ENCODE data around the gene HNRNPR.

Gene HNRNPR

DNA sequence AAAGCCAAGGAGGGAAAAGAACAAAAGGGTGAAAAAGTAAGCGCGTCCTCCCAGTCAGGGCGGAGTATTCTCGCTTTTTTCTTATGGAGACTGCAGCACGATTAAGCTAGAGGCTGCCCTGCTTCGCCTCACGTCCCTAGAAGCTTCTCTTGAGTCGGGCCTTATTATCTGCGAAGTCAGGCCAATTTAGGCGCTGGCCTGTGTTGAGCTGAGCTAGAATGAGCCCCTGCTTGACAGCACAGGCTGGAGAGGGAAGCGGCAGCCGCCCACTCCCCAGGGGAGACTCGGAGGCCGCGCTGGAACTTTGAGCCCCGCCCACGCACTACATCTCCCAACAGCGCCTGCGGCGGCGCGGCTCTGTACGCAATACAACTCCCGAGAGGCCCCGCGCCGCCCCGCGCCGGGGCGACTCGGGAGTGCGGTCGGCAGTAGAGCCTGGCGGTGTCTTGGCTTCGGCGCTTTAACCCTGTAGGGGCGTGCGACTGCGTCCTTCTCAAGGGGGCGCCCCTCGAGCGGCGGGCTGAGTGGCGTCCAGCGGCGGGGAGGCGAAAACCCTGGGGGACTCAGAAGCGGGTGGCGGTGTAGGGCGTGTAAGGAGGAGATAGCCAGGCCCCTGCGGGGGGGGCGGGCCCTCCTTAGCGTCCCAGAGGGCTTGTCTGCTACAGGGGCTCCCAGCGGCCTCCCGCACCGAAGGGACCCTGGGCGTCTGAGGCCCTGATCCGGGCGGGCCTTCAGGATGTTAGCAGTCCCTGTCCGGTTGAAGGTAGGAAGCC is 24.7 kb upstream of the HNRNPR start:
- DNase-seq = peak; percentile 85

DNA sequence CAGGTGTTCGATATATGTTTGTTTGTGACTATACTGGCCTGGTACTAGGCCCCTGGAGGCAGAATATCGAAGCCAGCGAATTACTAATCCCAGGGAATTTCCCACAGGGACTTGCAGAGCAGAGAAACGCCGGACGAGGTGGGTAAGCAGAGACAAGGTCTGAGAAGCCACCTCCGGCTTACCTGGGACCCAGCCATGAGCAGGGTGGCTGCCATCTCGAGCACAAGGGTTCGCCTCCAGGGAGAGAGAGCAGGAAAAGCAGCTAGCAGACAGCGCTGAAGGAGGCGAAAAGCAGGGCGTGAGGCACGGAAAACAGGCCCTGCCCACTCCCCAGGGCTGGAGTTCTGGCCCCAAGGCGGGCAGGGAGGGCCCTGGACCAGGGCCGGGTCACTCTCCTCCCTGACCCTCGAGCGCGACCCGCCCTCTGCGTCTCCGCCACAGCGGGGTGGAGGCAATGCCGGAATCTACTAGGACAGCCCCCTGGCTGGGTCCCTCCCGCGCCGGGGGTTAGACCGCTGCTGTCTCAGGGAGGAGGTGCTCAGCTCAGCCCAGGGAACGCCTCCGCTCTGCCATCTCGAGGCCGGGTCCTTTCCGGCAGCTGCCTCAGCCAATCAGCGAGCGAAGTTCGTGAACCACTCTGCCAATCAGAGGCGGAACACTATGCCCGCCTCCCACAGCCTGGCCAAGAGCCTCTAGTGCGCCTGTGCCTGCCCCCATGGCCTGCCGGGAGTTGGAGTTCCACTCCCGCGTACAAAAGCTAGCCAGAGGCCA is 23.9 kb upstream of the HNRNPR start:
- DNase-seq = peak; percentile 99

DNA sequence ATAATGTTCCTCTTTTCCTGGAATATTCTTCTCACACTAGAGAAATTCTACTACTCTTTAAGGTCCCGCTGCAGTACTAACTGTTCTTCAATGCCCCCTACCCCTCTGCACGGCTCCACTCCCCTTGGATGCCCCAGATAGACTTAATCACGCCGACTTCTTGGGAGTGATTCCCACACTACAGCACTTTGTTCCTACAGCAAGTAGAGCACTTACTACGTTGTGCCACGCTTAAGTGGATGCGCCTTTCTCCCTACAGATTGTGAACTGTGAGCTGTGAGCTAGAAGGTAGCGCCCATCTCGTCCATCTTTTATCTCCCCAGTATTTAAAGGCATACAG is 23.3 kb upstream of the HNRNPR start:
- no peak for DNase-seq

DNA sequence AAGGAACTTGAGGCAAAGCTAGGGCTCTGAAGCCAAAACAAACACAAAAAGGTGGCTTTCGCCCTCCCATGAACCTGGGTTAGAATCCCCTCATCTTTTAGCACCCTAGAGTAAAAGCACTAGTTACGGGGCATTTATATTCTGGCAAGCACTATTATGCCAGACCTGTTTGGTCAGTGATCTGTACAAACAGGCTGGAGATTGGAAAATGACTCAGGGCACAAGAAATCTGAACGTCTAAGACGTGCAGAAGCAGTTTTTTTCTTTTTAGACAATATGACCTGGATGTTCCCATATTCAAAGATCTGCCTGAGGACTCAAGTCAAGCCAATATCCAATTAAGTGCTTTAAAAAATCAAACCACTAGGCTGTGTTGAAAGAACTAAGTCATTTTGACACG is 22.5 kb upstream of the HNRNPR start:
- no peak for DNase-seq

DNA sequence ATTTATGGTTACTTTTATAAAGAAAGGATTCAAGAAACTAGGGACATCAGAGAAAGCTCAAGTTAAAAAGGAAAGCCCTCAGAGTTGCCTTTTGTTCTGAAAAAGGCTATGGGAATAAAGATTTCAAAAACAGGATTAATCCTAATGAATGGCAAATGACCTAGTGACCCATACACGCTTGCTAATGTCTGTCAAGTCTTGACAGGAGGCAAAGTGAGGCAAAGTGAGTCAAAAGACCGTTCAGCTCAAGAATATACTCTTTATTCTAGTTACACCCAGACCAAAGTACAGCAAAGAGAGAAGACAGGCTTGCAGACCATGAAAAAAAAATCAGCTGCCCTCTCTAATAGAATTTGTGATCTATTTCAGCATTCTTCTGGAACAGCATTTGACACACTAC is 22.1 kb upstream of the HNRNPR start:
- no peak for DNase-seq

DNA sequence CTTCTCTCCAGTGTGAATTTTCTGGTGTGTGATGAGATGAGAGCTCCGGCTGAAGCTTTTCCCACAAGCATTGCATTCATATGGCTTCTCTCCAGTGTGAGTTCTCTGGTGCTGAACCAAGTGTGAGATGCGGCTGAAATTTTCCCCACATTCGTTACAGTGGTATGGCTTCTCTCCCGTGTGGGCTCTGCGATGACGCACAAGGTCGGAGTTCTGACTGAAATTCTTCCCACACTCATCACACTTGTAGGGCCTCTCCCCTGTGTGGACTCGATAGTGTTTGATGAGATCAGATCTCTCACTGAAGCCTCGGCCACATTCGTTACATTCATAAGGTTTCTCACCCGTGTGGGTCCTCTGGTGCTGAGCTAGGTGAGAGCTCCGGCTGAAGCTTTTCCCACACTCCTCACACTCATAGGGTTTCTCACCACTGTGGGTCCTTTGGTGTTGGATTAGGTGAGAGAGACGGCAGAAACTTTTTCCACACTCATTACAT is 18.2 kb upstream of the HNRNPR start:
- no peak for DNase-seq

DNA sequence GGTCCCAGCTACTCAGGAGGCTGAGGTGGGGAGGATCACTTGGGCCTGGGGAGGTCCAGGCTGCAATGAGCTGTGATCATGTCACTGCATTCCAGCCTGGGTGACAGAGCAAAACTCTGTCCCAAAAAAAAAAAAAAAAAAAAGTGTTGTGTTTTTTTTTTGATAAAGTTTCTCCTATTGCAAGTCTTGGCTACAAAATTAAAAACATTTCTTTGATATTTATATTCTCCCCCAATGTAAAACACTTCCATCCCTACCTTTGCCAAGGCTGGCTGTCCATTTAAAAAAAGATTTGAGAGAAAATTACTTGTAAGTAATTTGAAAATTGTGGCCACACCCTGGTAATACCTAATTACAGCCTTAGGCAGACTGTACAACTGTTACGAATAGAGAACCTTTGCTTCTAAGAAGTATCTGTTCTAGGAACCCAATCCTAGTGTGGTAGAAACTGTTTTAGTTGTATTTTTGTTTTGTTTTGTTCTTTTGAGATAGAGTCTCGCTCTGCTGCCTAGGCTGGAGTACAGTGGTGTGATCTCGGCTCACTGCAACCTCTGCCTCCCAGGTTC is 14.3 kb upstream of the HNRNPR start:
- DNase-seq = no peak

DNA sequence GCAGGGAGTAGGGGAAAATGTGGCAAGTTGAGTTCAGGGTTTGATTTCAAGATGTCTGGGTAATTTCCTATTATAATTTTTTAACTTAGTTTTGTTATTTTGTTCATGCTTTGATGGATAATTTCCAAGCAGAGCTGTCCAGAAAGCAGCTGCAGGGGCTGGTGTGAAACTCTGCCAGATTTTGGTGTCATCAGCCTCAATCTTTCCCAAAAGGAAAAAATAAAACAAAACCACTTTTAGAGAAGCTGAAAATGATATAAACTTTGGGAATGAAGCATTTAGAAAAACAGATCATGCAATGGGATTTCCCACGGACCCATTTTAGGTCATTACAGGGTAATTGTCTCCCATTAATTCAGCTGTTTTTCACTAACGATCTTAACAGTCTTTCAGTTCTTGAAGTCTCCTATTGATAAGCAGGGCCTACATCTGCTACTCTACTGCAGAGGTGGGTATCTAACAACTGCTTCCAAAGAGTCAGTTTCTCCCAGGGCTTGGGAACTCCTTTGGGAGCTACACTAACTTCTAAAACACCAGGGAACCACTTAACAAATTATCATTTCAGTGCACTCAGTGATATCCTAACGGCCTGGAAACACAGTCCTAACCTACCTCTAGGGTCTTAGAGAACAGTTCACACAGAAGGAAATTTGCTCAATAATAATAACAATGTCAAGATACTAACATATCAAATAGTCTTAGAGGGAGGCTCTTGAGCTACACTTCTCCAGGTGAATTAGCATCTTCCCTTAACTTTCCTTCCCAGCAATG is 13.2 kb upstream of the HNRNPR start:
- no peak for DNase-seq

DNA sequence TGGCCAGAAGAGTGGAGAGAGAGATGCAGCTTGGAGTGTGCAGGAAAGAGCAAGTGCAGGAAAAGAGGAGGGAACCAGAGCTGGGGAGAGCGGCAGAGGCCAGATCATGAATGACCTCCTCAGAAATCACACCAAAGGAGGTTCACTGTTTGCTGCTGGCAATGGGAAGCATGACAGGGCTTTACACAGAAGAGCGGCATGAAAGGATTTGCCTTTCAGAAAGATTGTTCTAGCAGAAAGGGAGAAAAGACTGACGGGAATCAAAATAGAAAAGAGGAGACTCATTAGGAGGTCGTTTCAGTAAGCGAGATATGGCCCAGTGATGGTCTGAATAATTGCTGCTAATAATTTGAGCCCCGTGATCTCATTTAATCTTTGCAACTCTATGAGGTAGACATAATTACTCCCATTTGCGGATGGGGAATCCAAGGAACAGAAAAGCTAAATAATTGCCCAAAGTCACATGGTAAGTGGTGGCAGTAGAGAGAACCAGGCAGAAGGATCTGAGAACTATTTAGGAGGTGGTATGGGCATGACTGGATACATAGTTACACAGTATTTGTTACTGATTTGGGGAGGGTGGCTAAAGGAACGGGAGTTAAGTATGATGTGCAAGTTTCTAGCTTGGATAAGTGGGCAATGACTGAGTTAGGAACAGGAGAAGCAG is 12.5 kb upstream of the HNRNPR start:
- no peak for DNase-seq

DNA sequence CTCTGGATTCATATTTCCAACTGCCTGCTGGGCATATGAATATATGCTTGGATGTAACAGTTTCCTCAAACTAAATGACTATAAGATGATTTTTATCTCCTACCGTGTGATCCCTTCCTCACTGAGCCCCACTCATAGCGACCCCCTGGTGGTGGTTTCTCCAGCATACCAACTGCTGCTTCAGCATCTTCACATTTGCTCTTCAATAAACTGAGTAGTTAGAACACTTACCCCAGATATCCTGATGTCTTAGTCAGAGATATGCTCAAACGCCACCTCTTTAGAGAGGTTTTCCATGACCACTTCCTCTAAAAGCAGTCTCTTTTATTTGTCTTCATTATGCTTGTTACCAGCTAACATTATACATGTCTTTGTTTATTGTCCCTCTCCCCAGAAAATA is 10.2 kb upstream of the HNRNPR start:
- DNase-seq = no peak

DNA sequence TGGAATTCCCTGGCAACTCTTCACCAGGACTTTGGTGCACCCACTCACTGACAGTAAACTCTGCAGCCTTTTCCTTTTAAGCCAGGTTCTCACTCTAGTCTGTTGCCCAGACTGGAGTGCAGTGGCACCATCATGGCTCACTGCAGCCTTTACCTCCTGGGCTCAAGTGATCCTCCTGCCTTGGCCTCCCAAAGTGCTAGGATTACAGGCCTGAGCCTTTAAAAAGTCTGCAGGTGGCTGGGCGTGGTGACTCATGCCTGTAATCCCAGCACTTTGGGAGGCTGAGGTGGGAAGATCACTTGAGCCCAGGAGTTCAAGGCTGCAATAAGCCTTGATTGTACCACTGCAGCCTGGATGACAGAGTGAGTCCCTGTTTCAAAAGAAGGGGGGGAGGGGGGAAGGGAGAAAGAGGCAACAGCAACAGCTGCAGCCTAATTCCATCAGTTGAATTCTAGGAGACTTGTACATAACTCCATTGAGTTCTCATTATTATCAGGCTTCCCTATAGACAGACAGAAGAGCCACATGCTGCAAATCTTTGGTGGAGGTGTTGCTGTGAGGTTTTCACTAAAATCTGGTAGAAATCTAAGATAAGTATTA is 8.1 kb upstream of the HNRNPR start:
- no peak for DNase-seq

DNA sequence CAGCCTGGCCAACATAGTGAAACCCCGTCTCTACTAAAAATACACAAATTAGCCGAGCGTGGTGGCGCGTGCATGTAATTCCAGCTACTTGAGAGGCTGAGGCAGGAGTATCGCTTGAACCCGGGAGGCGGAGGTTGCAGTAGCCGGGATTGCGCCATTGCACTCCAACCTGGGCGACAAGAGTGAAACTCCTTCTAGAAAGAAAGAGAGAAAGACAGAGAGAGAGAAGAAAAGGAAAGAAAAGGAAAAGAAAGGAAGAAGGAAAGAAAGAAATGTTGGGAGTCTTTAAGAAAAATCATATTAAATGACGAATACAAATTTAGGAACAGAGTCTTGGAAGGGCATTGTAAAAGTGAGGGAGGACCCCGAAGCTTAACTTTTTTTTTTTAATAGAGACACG is 1.8 kb upstream of the HNRNPR start:
- DNase-seq = no peak

DNA sequence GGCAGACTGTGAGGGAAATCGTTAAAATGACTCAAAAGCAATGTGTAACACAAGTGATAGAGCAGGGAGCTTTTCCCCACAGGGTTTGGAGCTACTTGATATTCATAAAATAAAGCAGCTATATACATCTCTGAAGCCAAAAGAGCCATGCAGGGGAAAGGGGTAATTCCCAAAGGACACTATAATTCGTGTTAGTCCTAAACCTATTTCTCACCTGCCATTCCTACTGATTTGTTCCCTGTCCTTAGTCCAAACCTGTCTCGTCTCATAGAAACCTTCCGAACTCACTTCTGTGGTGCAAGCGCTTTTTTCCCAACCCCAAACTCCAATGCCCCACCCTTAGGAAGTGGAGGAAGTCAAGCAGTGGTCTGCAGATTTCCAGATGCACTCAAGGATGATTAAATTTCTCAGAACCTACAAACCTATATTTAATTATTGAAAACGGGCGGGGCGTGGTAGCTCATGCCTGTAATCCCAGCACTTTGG is 946 bp upstream of the HNRNPR start:
- DNase-seq = no peak

DNA sequence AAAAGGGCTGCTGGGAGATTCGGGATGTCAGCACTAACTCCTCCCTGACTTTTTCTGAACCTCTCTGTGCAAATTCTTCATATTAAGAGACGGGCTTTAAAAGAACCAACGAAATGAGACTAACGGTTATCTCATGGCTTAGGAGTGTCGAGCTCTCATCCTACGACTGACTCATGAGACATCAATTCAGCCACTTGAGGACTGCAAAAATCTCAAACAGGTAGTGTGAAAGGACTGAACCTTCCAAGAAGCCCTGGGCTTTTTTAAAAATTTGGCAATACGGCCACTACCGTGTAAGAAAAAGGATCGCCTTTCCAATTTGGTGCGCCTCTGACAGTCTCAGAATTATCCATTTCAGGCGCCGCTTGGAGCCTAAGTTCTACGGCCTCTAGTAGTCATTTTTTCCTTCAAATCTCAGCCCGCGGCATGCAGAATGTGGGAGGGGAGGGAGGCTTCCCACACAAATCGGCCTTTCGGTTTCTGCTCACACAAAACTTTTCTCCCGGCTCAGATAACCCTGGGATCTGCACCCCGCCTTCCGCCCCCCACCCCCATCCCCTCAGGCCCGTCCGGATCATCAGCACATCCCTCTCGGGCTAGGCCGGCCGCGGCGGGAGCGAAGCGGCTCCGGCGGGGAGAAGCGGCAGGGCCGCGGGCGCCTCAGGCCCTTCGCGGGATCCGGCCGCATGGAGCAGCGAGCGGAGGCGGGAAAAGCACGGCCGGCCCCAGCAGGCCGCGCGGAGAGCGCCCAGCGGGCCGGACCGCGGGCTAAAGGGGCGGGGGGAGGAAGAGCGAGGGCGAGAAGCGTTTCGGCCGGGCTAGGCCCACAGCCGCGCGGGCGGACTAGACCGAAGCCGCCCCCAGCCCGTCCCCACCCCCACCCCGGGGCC is 618 bp downstream of the HNRNPR start:
- DNase-seq = peak; percentile 65

DNA sequence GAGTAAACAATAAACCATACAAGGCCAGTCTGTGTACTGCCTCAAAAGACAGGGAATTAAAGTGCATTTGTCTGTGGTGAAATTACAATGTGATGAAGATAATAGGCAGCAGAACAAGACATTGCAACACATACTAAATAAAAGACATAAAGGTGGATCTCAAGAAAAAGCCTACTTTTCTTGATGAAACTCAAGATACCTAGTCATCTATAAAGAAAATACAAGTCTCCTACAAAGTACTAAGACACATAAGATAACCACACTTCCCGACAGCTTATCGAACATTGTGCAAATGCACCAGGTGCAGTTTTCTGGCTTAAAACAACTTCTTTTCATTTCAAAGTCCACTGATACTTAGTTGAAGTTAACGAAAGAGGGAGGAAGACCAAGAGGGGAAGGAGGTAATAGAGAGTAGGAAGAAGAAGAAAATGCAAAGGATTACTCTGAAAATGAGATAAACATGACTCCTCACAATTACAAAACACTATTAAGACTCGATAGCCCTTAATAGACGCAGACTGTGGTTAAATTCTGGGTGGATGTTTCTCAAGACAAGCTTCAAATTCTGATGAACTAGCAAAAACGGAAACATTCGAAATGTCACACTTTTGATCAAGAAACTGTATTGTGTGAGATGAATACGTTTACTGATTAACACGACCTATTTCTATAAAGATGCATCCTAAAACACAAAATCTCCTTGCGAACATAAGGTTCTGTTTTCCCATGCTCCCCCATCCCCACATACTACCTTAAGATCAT is 2.0 kb downstream of the HNRNPR start:
- no peak for DNase-seq

DNA sequence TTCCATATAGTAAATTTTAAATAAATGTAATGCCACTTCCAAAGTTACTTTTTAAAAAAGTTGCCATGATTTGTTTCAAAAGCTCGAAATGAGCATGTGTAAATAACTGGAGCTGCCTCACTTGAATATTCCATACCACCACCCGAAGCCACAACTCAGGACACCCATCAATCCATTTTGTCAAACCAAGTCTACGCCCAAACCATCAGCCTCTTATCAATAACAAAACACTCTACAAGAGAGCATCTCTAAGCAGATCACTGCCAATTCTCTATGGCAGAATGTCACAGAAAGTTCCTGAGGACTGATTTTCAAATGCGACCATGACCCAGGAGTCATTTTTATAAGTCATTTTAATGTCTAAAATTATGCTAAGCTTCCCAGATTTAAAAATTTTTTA is 4.5 kb downstream of the HNRNPR start:
- no peak for DNase-seq

DNA sequence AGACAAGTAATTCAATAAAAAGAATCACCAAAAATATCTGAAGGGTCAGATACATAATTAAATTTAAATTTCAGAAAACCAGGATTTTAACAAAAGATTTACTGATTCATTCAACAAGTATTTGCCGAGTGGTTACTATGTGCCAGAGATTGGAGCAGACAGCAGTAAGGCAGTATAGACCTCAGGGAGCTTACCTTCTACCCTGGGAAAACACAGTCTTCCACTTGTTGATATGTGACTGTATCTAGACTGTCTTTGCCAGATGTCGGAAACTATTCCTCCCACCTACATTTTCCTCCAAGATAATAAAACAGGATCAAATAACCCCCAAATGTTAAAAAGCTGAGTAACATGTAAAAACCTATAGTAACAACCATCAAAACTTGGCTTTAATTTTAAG is 6.2 kb downstream of the HNRNPR start:
- DNase-seq = no peak

DNA sequence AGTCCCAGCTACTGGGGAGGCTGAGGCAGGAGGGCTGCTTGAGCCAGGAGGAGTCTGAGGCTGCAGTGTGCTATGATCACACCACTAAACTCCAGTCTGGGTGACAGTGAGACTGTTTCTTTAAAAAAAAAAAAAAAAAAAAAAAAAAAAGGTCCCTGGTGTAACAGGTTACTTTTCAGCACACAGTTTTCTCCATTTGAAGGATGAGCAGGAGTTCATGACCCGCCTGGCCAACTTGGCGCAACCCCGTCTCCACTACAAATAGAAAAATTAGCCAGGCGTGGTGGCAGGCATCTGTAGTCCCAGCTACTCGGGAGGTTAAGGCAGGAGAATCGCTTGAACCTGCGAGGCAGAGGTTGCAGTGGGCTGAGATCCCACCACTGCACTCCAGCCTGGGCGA is 12.4 kb downstream of the HNRNPR start:
- no peak for DNase-seq

DNA sequence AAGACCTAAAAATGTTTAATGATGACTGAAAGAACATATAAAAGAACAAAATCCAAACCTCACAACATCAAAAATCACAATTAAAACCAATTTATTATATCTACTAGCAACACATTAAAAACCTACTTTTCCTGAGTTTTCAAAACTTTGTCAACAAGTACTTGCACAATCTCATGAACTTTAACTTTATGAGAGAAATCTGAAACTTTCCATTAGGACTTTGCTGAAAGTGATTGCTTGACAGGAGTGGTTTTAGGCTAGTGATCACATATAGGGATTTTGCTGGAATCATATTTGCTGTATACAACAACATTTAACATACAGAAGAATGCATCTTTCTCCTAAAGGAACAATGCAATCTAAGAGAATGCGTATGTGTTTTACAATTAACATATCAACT is 13.2 kb downstream of the HNRNPR start:
- no peak for DNase-seq

DNA sequence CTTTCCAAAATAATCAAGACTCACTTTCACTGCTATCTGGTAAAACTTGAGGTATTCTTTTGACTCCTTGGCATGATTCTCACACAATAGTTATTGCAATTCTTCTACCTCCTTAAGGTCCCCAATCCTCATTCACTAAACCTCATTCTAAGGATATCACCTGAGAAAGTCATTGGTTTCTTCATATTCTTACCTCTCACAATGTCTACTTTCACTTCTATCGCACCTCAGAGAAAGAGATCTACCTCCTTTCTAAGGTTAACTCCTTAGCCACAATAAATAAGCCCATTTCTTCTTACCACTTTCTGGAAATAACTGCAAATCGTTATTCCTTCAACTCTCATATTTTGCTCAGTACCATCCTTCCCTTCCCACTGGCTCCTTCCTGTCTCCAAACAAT is 18.7 kb downstream of the HNRNPR start:
- no peak for DNase-seq

All from stimulated activated naive CD4-positive, alpha-beta T cell treated with Interleukin-2 at 50 U/mL for 16 hours (primary cell).